Embryonic facial prominence (tissue), 1 donor: ENCODE measurements around the gene ACTR3.

Experiments used
- DNase-seq: peaks from one replicate; pipeline ENCODE4 v3.0.0-alpha.2; 2016; ENCODE audit errors: extremely low spot score

Gene ACTR3

GRCh38 chr2:113965644-113966043, 75.8 kb downstream of the ACTR3 start:
- DNase-seq = no peak

GRCh38 chr2:113966171-113966570, 76.3 kb downstream of the ACTR3 start:
- no peak for DNase-seq

- no peak for DNase-seq
Observed at GRCh38 chr2:113966832-113967231, 76.9 kb downstream of the ACTR3 start.

- no peak for DNase-seq
Observed at GRCh38 chr2:113967272-113967671, 77.4 kb downstream of the ACTR3 start.

GRCh38 chr2:113972766-113973165, 82.9 kb downstream of the ACTR3 start:
- DNase-seq = no peak

GRCh38 chr2:113973810-113974209, 83.9 kb downstream of the ACTR3 start:
- DNase-seq = no peak

GRCh38 chr2:113974727-113975126, 84.8 kb downstream of the ACTR3 start:
- DNase-seq = no peak

GRCh38 chr2:113976277-113976928, 86.5 kb downstream of the ACTR3 start:
- no peak for DNase-seq

- no peak for DNase-seq
Observed at GRCh38 chr2:113977060-113977659, 87.3 kb downstream of the ACTR3 start.

- no peak for DNase-seq
Observed at GRCh38 chr2:113977660-113978523, 88.0 kb downstream of the ACTR3 start.

GRCh38 chr2:113978524-113979190, 88.8 kb downstream of the ACTR3 start:
- no peak for DNase-seq

- no peak for DNase-seq
Observed at GRCh38 chr2:113979191-113980128, 89.6 kb downstream of the ACTR3 start.

- no peak for DNase-seq
Observed at GRCh38 chr2:113980946-113981345, 91.1 kb downstream of the ACTR3 start.

- DNase-seq = no peak
Observed at GRCh38 chr2:113981404-113982134, 91.7 kb downstream of the ACTR3 start.

GRCh38 chr2:113985554-113986397, 95.9 kb downstream of the ACTR3 start:
- DNase-seq = no peak

GRCh38 chr2:113986762-113987290, 96.9 kb downstream of the ACTR3 start:
- DNase-seq = no peak

GRCh38 chr2:113992090-113992489, 102.2 kb downstream of the ACTR3 start:
- DNase-seq = no peak

GRCh38 chr2:113996671-113997594, 107.0 kb downstream of the ACTR3 start:
- DNase-seq = no peak
